Right atrium auricular region (tissue), 2 donors: Measurements from ENCODE around the gene BRD3OS. TPM values are rescaled to one million over a fixed set of nuclear protein-coding genes. Genes with fewer than 3 reads are reported as not detected.

Experiments
- DNase-seq: peaks from one replicate; pipeline ENCODE4 v3.0.0-alpha.2; 2019; ENCODE audit warnings: low spot score
- H3K27ac ChIP-seq, 2 donors: fragments of 200-600 bp; sonication (generic); 1 replicate in 1 of 2; 2 replicates in 1 of 2; pipeline ENCODE4 v1.5.1; 2016 to 2019
- H3K27me3 ChIP-seq, 2 donors: fragments of 200-600 bp; sonication (generic); one replicate each; pipeline versions ENCODE4 v1.5.1 to v1.6.0; 2017 to 2019
- H3K36me3 ChIP-seq: fragments of 200-600 bp; sonication (generic); one replicate; pipeline ENCODE4 v1.5.1; 2016
- H3K4me1 ChIP-seq, 2 donors: fragments of 200-600 bp; sonication (generic); one replicate each; pipeline versions ENCODE4 v1.5.1 to v1.6.0; 2017 to 2019
- H3K4me3 ChIP-seq, 2 donors: fragments of 200-600 bp; sonication (generic); 1 replicate in 1 of 2; 2 replicates in 1 of 2; pipeline ENCODE4 v1.5.1; 2017 to 2019; ENCODE audit warnings: mild to moderate bottlenecking in 1 of 2, moderate library complexity in 1 of 2
- H3K9me3 ChIP-seq, 2 donors: fragments of 200-600 bp; sonication (generic); one replicate each; pipeline ENCODE4 v1.5.1; 2019
- total RNA-seq, 2 donors: library from RNA; depleted of rRNA; stranded (reverse); fragments of >200 nt; gene quantifications; one replicate each; pipeline ENCODE4 v1.1.0, GENCODE V29; 2016
- TF ChIP-seq, protein P1 (sequence below), 2 donors: fragments of 200-600 bp; sonication (generic); IDR thresholded peaks; one replicate each; pipeline ENCODE4 v1.5.1; 2019; ENCODE audit warnings: antibody characterized with exemption in 2 of 2

The BRD3OS gene
- total RNA-seq, 2 donors from 2014 or later: 7.8 to 11.2 TPM

DNA sequence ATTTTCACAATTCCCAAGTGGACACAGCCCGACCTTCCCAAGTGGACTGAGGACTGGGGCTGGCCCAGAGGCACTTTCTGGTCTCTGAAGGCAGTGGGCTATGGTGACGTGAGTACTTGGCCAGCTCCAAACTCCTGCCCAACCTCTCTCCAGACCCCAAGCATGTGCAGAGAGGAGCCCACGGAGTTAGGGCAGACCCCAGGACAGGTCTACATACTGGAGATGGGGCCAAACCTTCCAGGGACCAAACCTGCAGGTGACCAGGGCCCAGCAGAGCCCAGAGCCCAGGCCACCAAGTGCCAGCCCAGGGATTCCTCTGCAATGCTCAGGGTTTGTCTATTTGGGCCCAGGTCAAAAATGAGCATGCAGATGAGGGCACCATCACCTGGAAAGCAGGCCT lies 27.2 kb downstream of the BRD3OS start:
- Histone ChIP-seq H3K4me1 (peaks cover 0 to 40% of the 10 kb centered on the region in 2 donors), H3K27ac (no peak overlapping the region), H3K27me3 (no peaks in the 10 kb centered on the region), H3K9me3 (no peaks in the 10 kb centered on the region), H3K4me3 (no peak overlapping the region), H3K36me3 (peaks cover 56% of the 10 kb centered on the region)
- TF ChIP-seq, protein P1, sequence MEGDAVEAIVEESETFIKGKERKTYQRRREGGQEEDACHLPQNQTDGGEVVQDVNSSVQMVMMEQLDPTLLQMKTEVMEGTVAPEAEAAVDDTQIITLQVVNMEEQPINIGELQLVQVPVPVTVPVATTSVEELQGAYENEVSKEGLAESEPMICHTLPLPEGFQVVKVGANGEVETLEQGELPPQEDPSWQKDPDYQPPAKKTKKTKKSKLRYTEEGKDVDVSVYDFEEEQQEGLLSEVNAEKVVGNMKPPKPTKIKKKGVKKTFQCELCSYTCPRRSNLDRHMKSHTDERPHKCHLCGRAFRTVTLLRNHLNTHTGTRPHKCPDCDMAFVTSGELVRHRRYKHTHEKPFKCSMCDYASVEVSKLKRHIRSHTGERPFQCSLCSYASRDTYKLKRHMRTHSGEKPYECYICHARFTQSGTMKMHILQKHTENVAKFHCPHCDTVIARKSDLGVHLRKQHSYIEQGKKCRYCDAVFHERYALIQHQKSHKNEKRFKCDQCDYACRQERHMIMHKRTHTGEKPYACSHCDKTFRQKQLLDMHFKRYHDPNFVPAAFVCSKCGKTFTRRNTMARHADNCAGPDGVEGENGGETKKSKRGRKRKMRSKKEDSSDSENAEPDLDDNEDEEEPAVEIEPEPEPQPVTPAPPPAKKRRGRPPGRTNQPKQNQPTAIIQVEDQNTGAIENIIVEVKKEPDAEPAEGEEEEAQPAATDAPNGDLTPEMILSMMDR (IDR thresholded peaks at IDR 0.05): no peak
- DNase-seq: no peak

DNA sequence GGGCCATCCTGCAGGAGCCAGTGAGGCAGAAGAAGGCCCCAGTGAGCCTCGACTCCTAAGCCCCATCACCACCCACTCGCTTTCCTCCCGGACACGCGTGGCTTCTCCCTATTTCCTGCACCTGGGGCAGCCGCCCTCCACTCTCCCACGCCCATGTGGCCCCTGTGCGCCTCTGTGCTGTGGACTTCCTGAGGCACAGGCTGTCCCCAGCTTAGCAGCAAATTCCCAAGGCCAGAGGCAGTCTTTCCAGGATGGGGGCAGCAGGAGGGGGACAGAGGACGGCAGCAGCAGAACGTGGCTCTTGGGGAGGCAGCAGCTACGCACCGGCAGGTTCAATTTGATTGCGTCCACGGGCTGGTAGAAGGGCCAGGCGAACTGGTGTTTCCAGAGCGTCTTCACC lies 27.7 kb downstream of the BRD3OS start:
- no peaks in the 10 kb centered on the region for H3K9me3 ChIP-seq
- H3K27me3 ChIP-seq: no peaks in the 10 kb centered on the region
- H3K4me3 ChIP-seq: no peak overlapping the region
- TF ChIP-seq, protein P1 (IDR thresholded peaks at IDR 0.05): no peak
- peaks cover 52% of the 10 kb centered on the region for H3K36me3 ChIP-seq
- no peak for DNase-seq
- peaks cover 0 to 45% of the 10 kb centered on the region in 2 donors for H3K4me1 ChIP-seq
- no peak overlapping the region for H3K27ac ChIP-seq

DNA sequence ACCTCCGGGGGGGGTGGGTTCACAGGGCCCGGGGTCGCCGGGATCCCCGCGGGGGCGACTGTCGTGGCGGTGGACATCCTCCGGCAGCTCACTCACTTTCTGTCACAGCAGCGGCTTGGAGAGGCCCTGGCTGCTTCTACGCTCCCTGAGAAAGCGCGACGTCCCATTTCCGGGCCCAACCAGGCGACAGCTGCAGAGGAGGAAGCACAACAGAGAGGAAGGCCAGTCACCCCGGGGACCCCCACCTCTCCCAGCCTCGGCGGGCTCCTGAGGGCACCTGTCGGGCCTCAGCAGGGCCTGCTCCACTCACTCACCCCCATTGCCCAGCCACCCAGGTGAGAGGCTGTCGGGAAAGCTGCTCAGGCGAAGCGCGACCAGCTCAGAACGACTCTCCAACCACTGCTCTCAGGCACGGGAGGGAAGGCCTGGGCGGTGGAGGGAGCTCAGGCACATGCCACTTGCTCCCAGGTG lies 28.2 kb downstream of the BRD3OS start:
- TF ChIP-seq, protein P1 (IDR thresholded peaks at IDR 0.05): no peak
- Histone ChIP-seq H3K27me3 (no peaks in the 10 kb centered on the region), H3K36me3 (peaks cover 47% of the 10 kb centered on the region), H3K27ac (no peak overlapping the region), H3K4me1 (peaks cover 0 to 50% of the 10 kb centered on the region in 2 donors), H3K9me3 (no peaks in the 10 kb centered on the region), H3K4me3 (no peak overlapping the region)
- no peak for DNase-seq

DNA sequence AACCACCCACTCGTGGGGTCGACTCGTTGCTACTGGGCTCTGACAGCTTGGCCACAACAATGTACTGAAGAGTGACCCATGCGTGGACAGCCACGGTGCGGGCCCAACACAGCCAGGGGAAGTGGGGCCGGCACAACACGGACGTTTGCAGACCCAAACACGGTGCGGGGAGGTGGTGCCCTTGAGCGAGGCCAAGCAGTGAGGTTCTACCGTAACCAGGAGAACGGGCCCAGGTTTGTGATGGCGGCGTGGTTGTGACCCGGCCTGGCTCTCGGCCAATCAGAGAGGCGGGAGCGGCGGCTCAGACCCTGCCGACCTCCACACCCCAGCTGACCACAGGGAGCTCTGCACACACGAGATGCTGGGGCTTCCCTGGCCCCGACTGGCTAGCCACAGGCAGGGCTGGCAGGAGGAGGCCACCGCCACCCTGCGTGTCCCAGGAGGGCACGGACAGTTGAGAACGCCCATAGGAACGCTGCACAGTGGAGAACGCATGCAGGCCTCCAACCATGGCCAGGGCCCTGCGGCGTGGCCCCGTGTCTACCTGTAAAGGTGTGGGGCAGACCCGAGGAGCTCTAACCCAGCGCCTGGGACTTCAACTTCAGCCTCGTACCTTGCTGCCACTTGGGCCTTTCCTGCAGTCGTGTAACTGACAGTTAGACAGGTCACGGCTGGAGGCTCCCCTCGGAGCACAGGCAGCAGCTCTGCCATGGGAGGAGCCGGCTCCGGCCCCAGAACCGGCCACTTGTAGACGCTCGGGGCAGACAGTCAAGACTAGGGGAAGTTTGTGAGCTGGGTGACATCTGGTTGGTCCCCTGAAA lies 28.9 kb downstream of the BRD3OS start:
- Histone ChIP-seq H3K4me1 (peaks cover 0 to 50% of the 10 kb centered on the region in 2 donors), H3K9me3 (no peaks in the 10 kb centered on the region), H3K27ac (no peak overlapping the region), H3K36me3 (peaks cover 40% of the 10 kb centered on the region), H3K4me3 (no peak overlapping the region), H3K27me3 (no peaks in the 10 kb centered on the region)
- no peak for DNase-seq
- TF ChIP-seq, protein P1 (IDR thresholded peaks at IDR 0.05): no peak

DNA sequence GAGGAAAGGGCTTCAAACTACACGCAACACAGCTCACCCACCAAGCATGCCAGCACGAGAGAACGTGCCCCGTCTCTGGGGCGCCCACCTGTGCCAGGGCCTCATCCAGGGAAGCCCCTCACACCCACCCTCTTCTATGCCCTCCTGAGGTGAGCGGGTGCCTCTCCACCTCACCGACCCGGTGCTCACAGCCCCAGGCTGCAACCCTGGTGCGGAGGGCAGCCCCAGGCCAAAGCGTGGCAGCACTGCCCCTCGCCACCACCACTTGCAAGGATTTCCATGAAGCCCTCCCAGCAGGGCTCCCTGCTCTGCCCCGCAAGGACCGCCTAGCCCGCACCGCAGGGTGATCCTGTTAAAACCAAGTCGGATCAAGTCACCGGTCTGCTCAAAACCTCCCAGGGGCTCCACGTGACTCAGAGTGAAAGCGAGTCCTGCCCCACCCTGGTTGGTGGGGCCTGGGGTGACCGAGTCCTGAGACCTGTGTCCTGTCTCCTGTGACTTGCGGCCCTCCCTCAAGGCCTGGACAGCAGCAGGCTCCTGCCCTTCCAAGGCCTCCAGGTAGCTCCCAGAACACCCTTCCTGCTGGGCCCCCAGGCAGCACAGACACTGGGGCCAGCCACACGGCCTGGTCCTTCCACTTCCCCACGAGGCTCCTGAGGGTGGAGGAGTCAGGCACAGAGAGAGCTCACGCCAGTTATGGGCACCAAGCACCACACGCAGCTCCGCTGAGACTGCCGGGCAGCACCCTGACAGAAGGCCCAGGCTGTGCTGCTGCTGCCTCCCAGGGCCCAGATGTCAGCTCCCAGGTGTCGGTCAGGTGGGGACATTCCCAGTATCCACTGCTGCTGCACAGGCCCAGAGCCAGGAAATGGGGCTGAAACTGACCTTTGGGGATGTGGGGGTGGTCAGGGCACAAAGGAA lies 29.9 kb downstream of the BRD3OS start:
- no peak for DNase-seq
- peaks cover 32% of the 10 kb centered on the region for H3K36me3 ChIP-seq
- H3K4me1 ChIP-seq: peaks cover 0 to 50% of the 10 kb centered on the region in 2 donors
- TF ChIP-seq, protein P1 (IDR thresholded peaks at IDR 0.05): no peak
- no peaks in the 10 kb centered on the region for H3K27me3 ChIP-seq
- H3K27ac ChIP-seq: peak overlapping the region; percentile 10 to 40
- no peak overlapping the region for H3K4me3 ChIP-seq
- no peaks in the 10 kb centered on the region for H3K9me3 ChIP-seq
